Stimulated activated CD8-positive, alpha-beta memory T cell treated with anti-CD3 and anti-CD28 coated beads, Interleukin-15, amount 100 ng/mL, for 4 hours (primary cell): ENCODE results near the gene DLK1.

Experiments
- DNase-seq, 2 donors: peaks; one replicate each; pipeline ENCODE4 v3.0.0-alpha.2; 2020; ENCODE audit warnings: low read depth in 2 of 2

Gene DLK1

DNA sequence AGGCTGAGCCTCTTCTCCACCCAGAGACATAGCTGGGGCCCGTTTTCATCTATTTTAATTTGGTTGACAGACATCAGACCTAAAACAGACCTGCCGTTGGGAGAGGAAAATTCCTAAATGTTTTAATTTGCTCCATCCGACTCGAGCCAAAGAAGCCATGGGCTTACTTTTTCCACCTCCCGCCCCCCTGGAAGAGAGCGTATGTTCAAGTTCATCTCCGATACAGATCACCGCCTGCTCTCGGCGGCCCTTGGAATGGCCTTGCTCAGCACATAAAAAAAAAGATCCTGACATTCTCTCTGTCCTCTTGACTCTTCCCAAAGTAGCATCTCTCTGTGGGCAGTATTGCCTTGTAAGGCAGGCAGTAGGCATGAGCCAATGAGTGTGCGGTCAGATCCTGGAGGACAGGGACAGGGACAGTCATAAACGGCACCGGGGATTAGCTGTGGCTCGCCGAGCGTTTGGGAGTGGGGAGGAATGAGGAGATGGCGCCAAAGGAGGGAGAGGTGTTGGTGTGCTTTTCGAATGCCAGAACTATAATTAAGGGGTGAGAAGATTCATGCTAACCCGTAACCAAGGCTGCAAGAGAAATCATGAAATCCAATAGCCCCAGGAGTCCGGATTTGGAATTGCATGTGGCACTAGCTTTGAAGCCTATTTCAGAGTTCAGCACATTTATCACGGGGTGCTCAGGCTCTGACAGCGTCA lies 51.3 kb downstream of the DLK1 start:
- no peak for DNase-seq

GRCh38 chr14:100778526-100778882 lies 51.8 kb downstream of the DLK1 start:
- no peak for DNase-seq

DNA sequence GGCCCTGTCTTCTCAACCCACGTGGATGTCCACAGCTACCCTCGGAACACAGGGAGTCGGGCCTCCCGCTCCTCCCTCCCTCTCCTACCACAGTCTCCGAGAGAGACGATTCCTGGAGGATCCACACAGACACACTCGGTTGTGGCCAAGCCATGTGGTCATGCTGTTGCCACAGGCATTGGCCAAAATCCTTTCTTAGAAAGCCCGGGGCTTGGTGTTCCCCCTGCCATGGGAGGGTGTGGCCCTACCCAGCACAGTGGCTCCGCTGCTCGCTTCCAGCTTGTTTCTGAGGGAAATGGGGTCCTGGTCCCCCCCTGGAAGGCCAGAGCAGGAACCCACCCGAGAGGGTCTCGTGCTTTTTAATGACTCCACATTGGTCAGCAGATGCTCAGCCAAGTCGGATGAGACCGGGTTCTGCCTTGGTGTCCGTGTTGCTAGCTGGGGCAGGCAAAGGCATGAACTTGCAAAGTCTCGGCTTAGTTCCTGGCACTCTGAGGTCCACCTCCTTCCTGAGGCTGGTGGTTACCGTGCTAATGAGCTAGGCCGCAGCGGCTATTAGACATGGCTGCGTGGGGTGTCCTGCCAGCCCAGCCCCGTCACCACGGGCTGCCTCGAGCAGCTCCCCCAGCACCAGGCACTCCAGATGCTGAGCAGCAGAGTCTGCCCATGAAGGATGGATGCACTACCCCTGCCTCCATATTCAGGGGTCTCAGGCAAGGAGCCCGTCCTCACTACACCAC lies 52.4 kb downstream of the DLK1 start:
- no peak for DNase-seq

DNA sequence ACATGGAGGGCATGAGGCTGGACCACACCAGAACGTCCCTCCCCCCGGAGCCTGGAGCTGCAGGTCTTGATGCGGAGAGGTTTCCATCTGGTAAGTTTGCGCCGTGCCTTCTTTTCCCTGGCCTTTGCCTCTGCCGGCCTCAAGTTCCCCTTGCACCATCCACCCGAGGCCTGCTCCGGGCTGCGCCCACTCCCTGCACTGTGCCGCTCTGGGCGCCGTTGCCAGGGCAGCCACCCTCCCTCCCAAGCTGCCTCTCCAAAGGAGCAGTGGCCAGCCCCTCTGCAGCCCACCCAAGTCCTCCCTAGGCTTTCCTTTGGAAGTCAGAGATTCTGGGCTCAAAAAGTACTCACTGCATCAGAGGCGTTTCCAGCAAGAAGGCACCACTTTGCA lies 53.0 kb downstream of the DLK1 start:
- DNase-seq = no peak

- DNase-seq = no peak
Measured at GRCh38 chr14:100780246-100780645, 53.6 kb downstream of the DLK1 start.

- no peak for DNase-seq
Measured at GRCh38 chr14:100780646-100781355, 54.1 kb downstream of the DLK1 start.

DNA sequence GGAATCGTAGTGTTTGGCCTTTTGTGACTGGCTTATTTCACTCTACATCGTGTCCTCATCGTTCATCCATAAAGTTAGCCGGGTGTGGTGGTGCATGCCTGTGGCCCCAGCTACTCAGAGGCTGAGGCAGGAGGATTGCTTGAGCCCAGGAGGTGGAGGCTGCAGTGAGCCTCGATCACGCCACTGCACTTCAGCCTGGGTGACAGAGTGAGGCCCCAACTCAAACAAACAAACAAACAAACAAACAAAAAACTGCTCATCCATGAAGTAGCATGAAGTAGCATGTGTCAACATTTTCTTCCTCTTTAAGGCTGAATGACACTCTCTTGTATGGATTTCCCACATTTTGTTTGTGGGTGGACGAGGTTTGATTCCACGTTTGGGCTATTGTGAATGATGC lies 55.3 kb downstream of the DLK1 start:
- DNase-seq = no peak

DNA sequence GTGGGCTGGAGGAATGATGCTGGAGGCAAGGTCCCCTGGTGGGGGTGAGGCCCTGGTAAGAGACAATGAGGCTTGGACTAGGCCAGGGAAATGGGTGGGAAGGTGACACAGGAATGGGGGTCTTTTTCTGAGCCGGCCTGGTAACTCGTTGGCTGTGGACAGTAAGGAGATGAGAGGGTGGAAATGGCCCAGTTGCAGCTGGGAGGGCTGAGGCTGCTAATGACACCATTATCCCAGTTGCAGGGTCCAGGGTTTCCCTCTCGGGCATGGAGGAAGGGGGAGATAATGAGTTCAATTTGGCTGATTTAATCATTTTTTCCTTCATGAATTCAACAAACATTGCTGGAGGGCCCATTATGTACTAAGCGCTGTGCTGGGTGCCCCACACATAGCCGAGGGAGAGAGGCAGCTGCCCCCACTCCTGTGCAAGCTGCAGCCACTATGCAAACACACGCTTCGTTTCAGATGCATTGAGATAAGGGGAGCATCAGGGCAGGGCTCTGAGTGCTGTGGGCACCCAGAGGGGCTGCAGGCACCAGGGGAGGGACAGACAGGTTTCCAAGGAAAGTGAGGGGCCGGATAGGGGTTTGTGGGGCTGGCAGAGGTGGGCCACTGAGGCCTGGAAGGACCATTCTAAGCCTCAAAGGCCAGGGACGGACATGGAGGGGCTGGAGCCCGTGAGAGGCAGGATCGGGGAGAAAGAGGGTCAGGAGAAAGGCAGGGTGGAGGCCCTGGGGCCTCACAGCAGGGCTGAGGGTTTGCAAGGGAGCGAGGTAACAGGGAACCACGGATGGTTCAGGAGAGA lies 56.0 kb downstream of the DLK1 start:
- no peak for DNase-seq

DNA sequence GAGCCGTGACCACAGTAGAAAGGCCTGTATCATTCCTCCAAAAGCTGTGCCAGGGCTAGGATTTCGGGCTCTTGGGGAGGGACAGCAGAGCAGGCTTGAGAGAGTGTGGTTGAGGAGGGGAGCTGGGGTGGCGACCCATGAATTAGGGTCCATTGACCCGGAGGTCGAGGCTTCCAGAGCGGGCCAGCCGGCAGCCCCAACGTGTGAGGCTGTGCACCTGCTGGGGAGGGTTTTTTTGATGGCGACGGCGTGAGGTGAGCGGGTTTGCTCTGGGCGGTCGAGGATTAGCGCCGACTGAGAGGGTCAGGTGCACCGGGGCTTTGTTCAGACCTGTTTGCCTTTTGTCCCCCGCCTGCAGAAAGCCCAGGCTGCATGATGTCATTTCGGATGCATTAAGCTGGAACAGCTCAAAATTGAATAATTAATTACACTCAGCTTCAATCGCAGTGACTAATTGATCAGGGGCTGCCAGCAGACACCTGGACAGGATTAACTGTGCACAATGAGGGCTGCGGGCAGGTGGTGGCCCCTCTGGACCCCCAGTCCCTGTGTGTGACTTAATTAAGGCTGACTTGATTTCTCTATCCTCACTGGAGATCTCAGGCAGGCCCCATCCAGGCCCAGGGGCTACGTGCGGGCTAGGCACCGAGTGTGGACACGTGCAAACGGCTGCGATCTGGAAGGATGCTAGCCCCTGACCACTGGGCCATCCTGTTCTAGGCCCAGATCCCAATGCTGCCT lies 57.1 kb downstream of the DLK1 start:
- no peak for DNase-seq

DNA sequence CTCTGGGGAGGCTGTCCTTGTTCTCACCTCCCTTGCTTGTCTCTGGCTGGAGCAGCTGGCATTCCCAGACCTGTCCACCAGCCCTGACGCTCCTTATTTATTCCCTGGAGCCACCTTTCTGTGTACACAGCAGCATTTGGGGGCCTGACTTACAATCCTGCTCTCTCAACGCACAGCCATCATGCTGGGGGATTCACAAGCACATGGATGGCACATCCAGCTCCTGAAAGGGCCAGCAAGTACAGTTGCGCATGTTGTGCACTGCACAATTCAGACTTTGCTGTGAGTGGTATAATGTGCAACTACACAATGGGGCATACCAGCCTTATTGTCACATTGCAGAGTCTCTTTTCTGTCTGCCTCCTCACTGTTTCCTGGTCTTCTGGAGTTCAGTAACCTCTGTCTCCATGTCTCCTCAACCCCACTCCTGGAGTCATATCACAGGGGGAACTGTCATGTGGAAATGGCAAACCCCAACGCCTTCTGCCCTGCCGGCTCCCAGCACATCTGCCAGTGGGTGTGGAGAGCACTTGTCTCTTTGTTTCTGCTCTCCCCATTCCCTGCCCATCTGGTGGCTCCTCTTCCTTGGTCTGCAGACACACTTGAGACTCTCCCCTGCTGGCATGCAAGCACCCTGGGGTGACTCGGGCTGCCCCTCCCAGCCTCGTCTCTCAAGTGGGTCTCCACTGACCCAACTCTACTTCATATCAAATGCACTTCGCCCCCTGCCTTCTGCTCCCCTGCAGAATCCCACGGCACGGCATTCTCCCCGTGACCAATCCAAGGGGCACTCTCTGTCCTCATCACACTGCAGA lies 58.0 kb downstream of the DLK1 start:
- DNase-seq = no peak

DNA sequence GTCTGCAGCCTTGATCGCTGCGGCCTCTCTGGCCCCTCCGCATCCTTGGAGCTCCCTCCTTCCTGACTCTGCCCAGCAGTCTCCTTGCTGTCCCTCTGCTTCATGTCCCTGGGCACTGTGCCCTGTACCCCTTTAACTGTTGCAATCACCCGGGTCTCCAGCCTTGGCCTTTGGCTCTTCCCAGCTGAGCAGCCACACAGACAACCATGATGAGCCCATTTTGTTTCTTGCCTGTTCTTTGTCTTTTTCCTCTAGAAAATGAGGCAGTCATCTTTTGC lies 58.6 kb downstream of the DLK1 start:
- DNase-seq = no peak

DNA sequence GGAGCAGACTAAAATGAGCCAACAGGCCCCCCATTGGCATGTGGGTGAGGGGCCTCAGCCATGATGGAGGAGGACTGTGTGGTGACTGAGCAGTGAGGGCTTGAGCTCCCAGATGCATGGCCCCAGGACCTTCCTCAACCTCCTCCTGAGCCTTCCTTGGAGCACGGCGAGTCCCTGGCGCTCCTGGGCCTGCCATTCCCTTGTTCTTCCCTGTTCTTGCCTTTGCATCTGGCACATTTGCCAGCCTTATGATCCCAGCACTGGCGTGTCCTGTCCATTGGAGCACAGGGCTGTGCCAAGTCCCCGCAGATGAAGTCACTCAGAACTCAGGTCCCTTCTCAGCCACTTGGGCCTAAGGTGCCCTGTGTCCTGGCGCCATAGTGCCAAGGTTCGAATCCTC lies 58.9 kb downstream of the DLK1 start:
- no peak for DNase-seq

GRCh38 chr14:100786131-100786530 lies 59.4 kb downstream of the DLK1 start:
- DNase-seq = no peak

- DNase-seq = no peak
Measured at GRCh38 chr14:100786576-100787219, 60.0 kb downstream of the DLK1 start.

GRCh38 chr14:100787659-100788058 lies 61.0 kb downstream of the DLK1 start:
- no peak for DNase-seq
